K562 (cell line): ENCODE data around the gene LRRC4C. TPM values are rescaled to one million over a fixed set of nuclear protein-coding genes. Genes with fewer than 3 reads are reported as not detected.

Experiments used
- ATAC-seq: fragments of 200-7000 bp; cut with Tn5 transposase; 3 replicates; pipeline ENCODE4 v1.9.1; 2020; ENCODE audit warnings: moderate library complexity
- BruUV-seq: library from RNA; stranded (reverse); fragments of 400-500 nt; replicated peaks from 2 replicates; lab custom pipeline; 2021; lab: Mats Ljungman, UMichigan
- CTCF ChIA-PET: fragments of 300-600 bp; formaldehyde crosslinking; extraction: SDS; loops from one replicate; lab custom pipeline; 2021; ENCODE audit warnings: low intra/inter-chr PET ratio; lab: Yijun Ruan, JAX
- POLR2A ChIA-PET: fragments of 300-600, 350-650 bp; sonication (Branson Sonifier 250); formaldehyde crosslinking; extraction: SDS; loops from one replicate; lab custom pipeline; 2021; ENCODE audit warnings: antibody characterized with exemption, inconsistent platforms; lab: Yijun Ruan, JAX
- DNase-seq, 4 experiments: peaks; one replicate each; pipeline versions ENCODE4 v3.0.0 to v3.0.0-alpha.2; 2011 to 2018; ENCODE audit warnings: low spot score in 3 of 4, mixed read lengths in 3 of 4; ENCODE audit errors: extremely low read depth in 1 of 4
- FAIRE-seq: peaks from 2 replicates; lab custom pipeline; 2011; peaks lifted over from hg19 to GRCh38; lab: Jason Lieb, UNC
- H2AFZ ChIP-seq: 2 replicates; pipeline ENCODE4 v1.6.0; 2011; ENCODE audit warnings: low read depth, low read length, control low read depth, inconsistent platforms
- H3K27ac ChIP-seq: fragments of 200-600 bp; 3 replicates; pipeline ENCODE4 v1.8.0; 2011; ENCODE audit warnings: low read depth, mild to moderate bottlenecking, control low read depth, inconsistent platforms, low read length, moderate library complexity, mixed read lengths; ENCODE audit errors: extremely low read depth
- H3K27me3 ChIP-seq, 2 experiments: fragments of 300-600 bp in 1 of 2; 2 replicates in 1 of 2; 3 replicates in 1 of 2; pipeline versions ENCODE4 v1.6.0 to v1.8.0; 2011; ENCODE audit warnings: inconsistent platforms in 2 of 2, low read length in 2 of 2, mild to moderate bottlenecking in 1 of 2, mixed read lengths in 1 of 2, moderate library complexity in 1 of 2; ENCODE audit not compliant: control insufficient read depth in 2 of 2, insufficient read depth in 2 of 2
- H3K36me3 ChIP-seq: fragments of 300-600 bp; 3 replicates; pipeline ENCODE4 v1.8.0; 2011; ENCODE audit warnings: mild to moderate bottlenecking, low read length, inconsistent platforms; ENCODE audit not compliant: control insufficient read depth, insufficient read depth
- H3K4me1 ChIP-seq, 2 experiments: fragments of 200-600 bp in 1 of 2; replicated peaks in 1 of 2; 2 replicates in 1 of 2; 3 replicates in 1 of 2; pipeline versions ENCODE4 v1.5.1 to v1.8.0; 2011; ENCODE audit warnings: inconsistent platforms in 2 of 2, low read length in 2 of 2, mild to moderate bottlenecking in 1 of 2, mixed read lengths in 1 of 2, moderate library complexity in 1 of 2; ENCODE audit not compliant: control insufficient read depth in 2 of 2, insufficient read depth in 2 of 2
- H3K4me2 ChIP-seq: 2 replicates; pipeline ENCODE4 v1.6.1; 2011; ENCODE audit warnings: low read length, control low read depth, inconsistent platforms, mixed read lengths; ENCODE audit not compliant: insufficient read depth
- H3K4me3 ChIP-seq: fragments of 200-600 bp; sonication (generic), shearing (Covaris generic); 2 replicates; pipeline ENCODE4 v1.5.1; 2016; ENCODE audit warnings: control low read depth, inconsistent platforms
- H3K79me2 ChIP-seq: fragments of 200-600 bp; 3 replicates; pipeline ENCODE4 v1.8.0; 2011; ENCODE audit warnings: low read length, inconsistent platforms; ENCODE audit not compliant: control insufficient read depth, insufficient read depth
- H3K9ac ChIP-seq, 2 experiments: 2 replicates each; pipeline versions ENCODE4 v1.6.0 to v1.6.1; 2011; ENCODE audit warnings: low read depth in 2 of 2, low read length in 2 of 2, control low read depth in 1 of 2, inconsistent platforms in 1 of 2, mild to moderate bottlenecking in 1 of 2, mixed read lengths in 1 of 2; ENCODE audit not compliant: insufficient read depth in 1 of 2
- H3K9me1 ChIP-seq: one replicate; pipeline ENCODE4 v1.6.0; 2011; ENCODE audit warnings: inconsistent platforms, mild to moderate bottlenecking, low read length, moderate library complexity; ENCODE audit not compliant: control insufficient read depth, insufficient read depth
- H3K9me3 ChIP-seq: replicated peaks from 2 replicates; pipeline ENCODE4 v1.5.1; 2011; ENCODE audit warnings: low read depth, low read length, inconsistent platforms; ENCODE audit not compliant: control insufficient read depth, insufficient read depth
- H4K20me1 ChIP-seq: replicated peaks from 2 replicates; pipeline ENCODE4 v1.6.1; 2011; ENCODE audit warnings: low read length, inconsistent platforms, mixed read lengths; ENCODE audit not compliant: control insufficient read depth, insufficient read depth
- HDAC1 ChIP-seq, 2 experiments: fragments of 450-650 bp; IDR thresholded peaks; 2 replicates each; pipeline ENCODE4 v1.6.1; 2016 to 2017; ENCODE audit warnings: inconsistent platforms in 1 of 2, mild to moderate bottlenecking in 1 of 2, moderate library complexity in 1 of 2
- SRSF7 ChIP-seq: fragments of 200-400 bp; formaldehyde crosslinking; optimal IDR thresholded peaks from 2 replicates; pipeline ENCODE3; 2017; ENCODE audit warnings: mild to moderate bottlenecking, low read depth, low read length
- TBP ChIP-seq: optimal IDR thresholded peaks from 2 replicates; pipeline ENCODE3; 2011; ENCODE audit warnings: low read depth, low read length, improper control_type of control experiment
- XRCC4 ChIP-seq: IDR thresholded peaks from one replicate; pipeline ENCODE4 v1.6.1; 2011; ENCODE audit not compliant: insufficient read depth, insufficient read length; ENCODE audit errors: extremely low read depth
- YBX1 ChIP-seq: fragments of 450-650 bp; IDR thresholded peaks from 2 replicates; pipeline ENCODE4 v1.7.1; 2016; ENCODE audit warnings: mild to moderate bottlenecking
- ZFP36 ChIP-seq: fragments of 150-350 bp; IDR thresholded peaks from 2 replicates; pipeline ENCODE4 v1.6.1; 2018; ENCODE audit warnings: low read length, low read depth; ENCODE audit not compliant: partially characterized antibody
- ZNF583 ChIP-seq: fragments of 250-450 bp; sonication (Bioruptor Pico); IDR thresholded peaks from 2 replicates; pipeline ENCODE4 v1.4.0; 2020
- whole genome bisulfite sequencing: fragments of 100-300 bp; shearing (Covaris generic); methylation state at CpG from one replicate; pipeline ENCODE4 v1.1.6; 2016; ENCODE audit warnings: low coverage, mixed read lengths; ENCODE audit not compliant: insufficient coverage; ENCODE audit errors: missing lambda C conversion rate; 5-methylcytosine and 5-hydroxymethylcytosine counted together
- in situ Hi-C: fragments of 300-500 bp; cut with MboI; formaldehyde crosslinking; loops from 4 replicates; pipeline ENCODE4 v1.15.0; 2018; ENCODE audit warnings: inconsistent platforms, mixed read lengths
- intact Hi-C: fragments of 100-400 bp; cut with micrococcal nuclease; formaldehyde crosslinking; loops from 2 replicates; pipeline ENCODE4 v1.14.2; 2022
- polyA plus RNA-seq, 8 experiments: library from polyadenylated mRNA; depleted of rRNA in 4 of 8; stranded (reverse) in 5 of 8; unstranded in 3 of 8; fragments of >200 nt; fragmentation: Nextera tagmentation in 2 of 8; fragmentation: Illumina TruSeq in 1 of 8; extraction: Ambion mirVana in 2 of 8; extraction: Trizol in 1 of 8; gene quantifications; 2 replicates each; pipeline versions ENCODE4 v1.2.1 to v1.2.3, GENCODE V29; 2011 to 2014; ENCODE audit warnings: inconsistent platforms in 1 of 8, missing spikeins in 1 of 8
- total RNA-seq, 7 experiments: library from RNA; depleted of rRNA in 6 of 7; stranded (reverse); fragments of >200 nt in 6 of 7; fragmentation: Illumina TruSeq in 2 of 7; extraction: Trizol in 2 of 7; gene quantifications; 2 replicates each; pipeline versions ENCODE4 v1.2.1 to v1.2.3, GENCODE V29; 2011 to 2021; ENCODE audit warnings: low replicate concordance in 1 of 7
- TF ChIP-seq, protein P1 (sequence below): sonication (generic); formaldehyde crosslinking; IDR thresholded peaks from 2 replicates; pipeline ENCODE4 v1.8.0; 2022; ENCODE audit warnings: mild to moderate bottlenecking, missing genetic modification reagents

LRRC4C gene
- total and polyA plus RNA-seq, 9 of the 15 experiments (the other 6 are each of a cell fraction or from before 2014, with no cell fraction given), result not detected

- no peak for TF ChIP-seq TBP
These were observed 521.5 kb downstream of the LRRC4C start (continued) for GRCh38 chr11:40938002-40938401.

GRCh38 chr11:40924915-40925314 is 534.5 kb downstream of the LRRC4C start:
- no peak overlapping the region for H3K27ac ChIP-seq
- no peaks in the 10 kb centered on the region for H3K9me3 ChIP-seq
- ChIA-PET CTCF (no interaction called here), POLR2A (no interaction called here)
- no peak overlapping the region for H3K4me3 ChIP-seq
- WGBS, result 0% methylated on average over 2 of the region's 2 CpGs
- H3K79me2 ChIP-seq, result no peaks in the 10 kb centered on the region
- FAIRE-seq (no peak), DNase-seq (no peak), ATAC-seq (no peak)
- TF ChIP-seq YBX1, result no peak
- TF ChIP-seq, protein P1, sequence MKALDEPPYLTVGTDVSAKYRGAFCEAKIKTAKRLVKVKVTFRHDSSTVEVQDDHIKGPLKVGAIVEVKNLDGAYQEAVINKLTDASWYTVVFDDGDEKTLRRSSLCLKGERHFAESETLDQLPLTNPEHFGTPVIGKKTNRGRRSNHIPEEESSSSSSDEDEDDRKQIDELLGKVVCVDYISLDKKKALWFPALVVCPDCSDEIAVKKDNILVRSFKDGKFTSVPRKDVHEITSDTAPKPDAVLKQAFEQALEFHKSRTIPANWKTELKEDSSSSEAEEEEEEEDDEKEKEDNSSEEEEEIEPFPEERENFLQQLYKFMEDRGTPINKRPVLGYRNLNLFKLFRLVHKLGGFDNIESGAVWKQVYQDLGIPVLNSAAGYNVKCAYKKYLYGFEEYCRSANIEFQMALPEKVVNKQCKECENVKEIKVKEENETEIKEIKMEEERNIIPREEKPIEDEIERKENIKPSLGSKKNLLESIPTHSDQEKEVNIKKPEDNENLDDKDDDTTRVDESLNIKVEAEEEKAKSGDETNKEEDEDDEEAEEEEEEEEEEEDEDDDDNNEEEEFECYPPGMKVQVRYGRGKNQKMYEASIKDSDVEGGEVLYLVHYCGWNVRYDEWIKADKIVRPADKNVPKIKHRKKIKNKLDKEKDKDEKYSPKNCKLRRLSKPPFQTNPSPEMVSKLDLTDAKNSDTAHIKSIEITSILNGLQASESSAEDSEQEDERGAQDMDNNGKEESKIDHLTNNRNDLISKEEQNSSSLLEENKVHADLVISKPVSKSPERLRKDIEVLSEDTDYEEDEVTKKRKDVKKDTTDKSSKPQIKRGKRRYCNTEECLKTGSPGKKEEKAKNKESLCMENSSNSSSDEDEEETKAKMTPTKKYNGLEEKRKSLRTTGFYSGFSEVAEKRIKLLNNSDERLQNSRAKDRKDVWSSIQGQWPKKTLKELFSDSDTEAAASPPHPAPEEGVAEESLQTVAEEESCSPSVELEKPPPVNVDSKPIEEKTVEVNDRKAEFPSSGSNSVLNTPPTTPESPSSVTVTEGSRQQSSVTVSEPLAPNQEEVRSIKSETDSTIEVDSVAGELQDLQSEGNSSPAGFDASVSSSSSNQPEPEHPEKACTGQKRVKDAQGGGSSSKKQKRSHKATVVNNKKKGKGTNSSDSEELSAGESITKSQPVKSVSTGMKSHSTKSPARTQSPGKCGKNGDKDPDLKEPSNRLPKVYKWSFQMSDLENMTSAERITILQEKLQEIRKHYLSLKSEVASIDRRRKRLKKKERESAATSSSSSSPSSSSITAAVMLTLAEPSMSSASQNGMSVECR, result no peak
- no peak for TF ChIP-seq ZNF583 (CRISPR knock-in tag)
- TF ChIP-seq HDAC1 (IDR thresholded peaks at IDR 0.05), result no peak
- TF ChIP-seq ZFP36, result no peak
- no peak for TF ChIP-seq XRCC4
- TF ChIP-seq SRSF7, result no peak
- no peaks in the 10 kb centered on the region for H3K4me1 ChIP-seq
- H3K4me2 ChIP-seq, result no peak overlapping the region
- H3K27me3 ChIP-seq, result no peaks in the 10 kb centered on the region
- H4K20me1 ChIP-seq, result no peaks in the 10 kb centered on the region
- in situ Hi-C loops (no loop called here), intact Hi-C loops (no loop called here)
- H3K9me1 ChIP-seq, result no peaks in the 10 kb centered on the region
- H3K36me3 ChIP-seq, result no peaks in the 10 kb centered on the region
- H2AFZ ChIP-seq, result no peak overlapping the region
- no peak overlapping the region for H3K9ac ChIP-seq
- BruUV-seq, result no TSS peak
